Testis (tissue), 2 donors: ENCODE results near the gene NBPF26.
"Not testable (repeated sequence)": the region's sequence is repeated elsewhere in the genome, so short reads cannot be mapped to it uniquely, and the experiment has no call there.

Experiments
- CTCF ChIP-seq, 3 experiments: fragments of 450-650 bp in 2 of 3; fragments of 200-600 bp in 1 of 3; sonication (generic) in 1 of 3; IDR thresholded peaks; one replicate each; pipeline ENCODE4 v1.5.1; 2016 to 2019; ENCODE audit warnings: antibody characterized with exemption in 3 of 3, mild to moderate bottlenecking in 2 of 3, moderate library complexity in 1 of 3
- POLR2A ChIP-seq: fragments of 450-650 bp; IDR thresholded peaks from one replicate; pipeline ENCODE4 v1.6.1; 2017; ENCODE audit warnings: antibody characterized with exemption, mild to moderate bottlenecking, moderate library complexity

DNA sequence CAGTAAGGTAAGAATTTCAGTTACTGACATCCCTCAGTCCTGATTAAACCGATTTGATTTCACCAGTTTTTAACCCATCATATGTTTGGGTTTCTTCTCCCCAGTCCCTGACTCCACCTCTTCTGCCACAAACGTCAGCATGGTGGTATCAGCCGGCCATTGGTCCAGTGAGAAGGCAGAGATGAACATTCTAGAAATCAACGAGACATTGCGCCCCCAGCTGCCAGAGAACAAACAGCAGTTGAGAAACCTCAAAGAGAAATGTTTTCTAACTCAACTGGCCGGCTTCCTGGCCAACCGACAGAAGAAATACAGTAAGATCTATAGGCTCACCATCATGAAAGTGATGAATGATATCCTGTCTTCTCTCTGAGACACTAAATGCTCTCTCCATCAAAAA lies 81.7 kb downstream of the NBPF26 start:
- not testable (repeated sequence) for TF ChIP-seq CTCF (IDR thresholded peaks at IDR 0.05); POLR2A
